Effector memory CD8-positive, alpha-beta T cell (primary cell): ENCODE measurements around the gene WDR7.

Experiments used
- ATAC-seq: fragments of 150-1000 bp; cut with Tn5 transposase; replicated peaks from 2 replicates; pipeline ENCODE4 v1.10.0; 2021; ENCODE audit warnings: mild to moderate bottlenecking, moderate library complexity
- DNase-seq, 3 experiments: peaks; one replicate each; pipeline ENCODE4 v3.0.0; 2021
- H3K27ac Mint-ChIP-seq, 2 donors: one replicate each; pipeline ENCODE4 v1.8.0; 2022; ENCODE audit warnings: mild to moderate bottlenecking in 2 of 2, mixed read lengths in 2 of 2, moderate library complexity in 2 of 2
- H3K27me3 Mint-ChIP-seq, 2 donors: one replicate each; pipeline ENCODE4 v1.8.0; 2022; ENCODE audit warnings: mixed read lengths in 2 of 2
- H3K36me3 Mint-ChIP-seq: one replicate; pipeline ENCODE4 v1.8.0; 2022; ENCODE audit warnings: mild to moderate bottlenecking, moderate library complexity, mixed read lengths; ENCODE audit not compliant: insufficient read depth
- H3K4me1 Mint-ChIP-seq, 2 donors: one replicate each; pipeline ENCODE4 v1.8.0; 2022; ENCODE audit warnings: low read depth in 2 of 2, mixed read lengths in 2 of 2
- H3K4me3 Mint-ChIP-seq, 2 donors: one replicate each; pipeline ENCODE4 v1.8.0; 2022; ENCODE audit warnings: mild to moderate bottlenecking in 2 of 2, mixed read lengths in 2 of 2, moderate library complexity in 2 of 2
- H3K9me3 Mint-ChIP-seq, 2 donors: one replicate each; pipeline ENCODE4 v1.8.0; 2022; ENCODE audit warnings: mixed read lengths in 2 of 2

The WDR7 gene

DNA sequence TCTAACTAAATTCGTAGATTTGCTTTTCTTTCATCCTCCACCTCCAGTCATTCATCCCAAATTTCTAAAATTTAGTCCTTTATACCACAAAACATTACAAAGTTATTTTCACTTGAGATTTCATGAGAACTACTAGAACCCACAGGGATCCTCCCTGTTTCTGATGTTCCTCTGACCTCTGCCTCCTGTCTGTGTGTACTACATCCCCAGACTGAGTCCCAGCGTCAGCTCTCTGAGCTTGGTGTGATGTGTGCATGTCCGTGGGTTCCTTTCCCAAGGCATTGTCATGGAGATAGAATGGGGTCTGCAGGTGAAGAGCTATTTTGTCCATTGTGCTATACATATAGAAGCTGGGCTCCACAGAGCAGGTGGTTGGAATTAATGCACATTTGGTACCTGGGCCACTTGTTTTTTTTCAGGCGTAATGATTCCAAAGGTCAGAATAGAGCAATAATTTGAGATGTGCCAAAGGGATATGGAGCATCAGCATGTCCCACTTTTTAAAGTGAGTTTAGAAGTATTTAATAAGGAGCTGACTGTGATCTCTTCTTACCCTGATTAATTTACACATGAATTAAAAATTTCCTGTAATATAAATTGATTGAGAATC, 344.5 kb downstream of the WDR7 start:
- H3K27me3 Mint-ChIP-seq, result no peaks in the 10 kb centered on the region
- DNase-seq (no peak), ATAC-seq (no peak)
- peaks cover 8% of the 10 kb centered on the region for H3K36me3 Mint-ChIP-seq
- H3K4me1 Mint-ChIP-seq, result peaks cover 0 to 5% of the 10 kb centered on the region in 2 donors
- peaks cover 0 to 2% of the 10 kb centered on the region in 2 donors for H3K9me3 Mint-ChIP-seq
- H3K4me3 Mint-ChIP-seq, result no peak overlapping the region
- no peak overlapping the region for H3K27ac Mint-ChIP-seq

DNA sequence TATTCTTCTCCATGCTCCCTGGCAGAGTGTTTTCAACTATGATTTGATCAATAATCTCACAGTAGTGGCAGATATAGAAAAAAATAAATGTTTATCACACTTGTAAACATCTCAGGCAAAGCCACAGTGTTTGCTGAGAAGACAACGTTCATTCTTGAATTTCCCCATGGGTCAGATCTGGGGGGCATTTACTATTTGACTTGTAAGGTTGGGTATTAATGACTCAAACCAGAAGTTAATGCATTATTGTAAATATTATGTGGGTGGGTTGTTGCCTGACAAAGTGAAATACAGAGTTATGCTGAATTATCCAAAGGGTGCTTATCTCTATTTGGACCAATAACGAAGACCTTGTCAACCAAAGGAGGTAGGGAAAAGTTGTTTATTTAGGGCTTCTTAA, 346.0 kb downstream of the WDR7 start:
- no peak overlapping the region for H3K27ac Mint-ChIP-seq

DNA sequence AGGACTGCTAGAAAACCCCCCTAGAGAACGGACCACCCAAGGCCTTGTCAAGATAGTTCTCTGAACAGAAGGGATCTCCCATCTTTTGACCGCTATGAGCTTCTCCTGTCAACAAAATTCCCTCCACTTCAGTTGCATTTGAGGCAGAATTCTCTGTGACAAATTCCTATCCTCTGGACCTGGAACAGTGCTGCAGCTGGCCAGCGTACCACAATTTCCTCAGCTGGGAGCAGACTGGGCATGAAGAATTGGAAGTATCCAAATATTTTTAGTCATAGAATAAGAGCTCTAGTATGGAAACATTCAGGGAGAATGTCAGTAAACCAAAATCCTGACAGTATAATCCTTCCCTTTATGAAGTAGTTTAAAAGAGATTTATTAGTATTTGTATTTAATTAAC, 348.7 kb downstream of the WDR7 start:
- no peak for DNase-seq
- no peak overlapping the region for H3K4me3 Mint-ChIP-seq
- ATAC-seq, result no peak
- no peaks in the 10 kb centered on the region for H3K9me3 Mint-ChIP-seq
- H3K36me3 Mint-ChIP-seq, result no peaks in the 10 kb centered on the region
- H3K27me3 Mint-ChIP-seq, result no peaks in the 10 kb centered on the region
- H3K27ac Mint-ChIP-seq, result peak overlapping the region in 1 of 2 donors; percentile 20
- H3K4me1 Mint-ChIP-seq, result peaks cover 5 to 16% of the 10 kb centered on the region in 2 donors

More for the DNA sequence above, 346.0 kb downstream of the WDR7 start:
- H3K9me3 Mint-ChIP-seq, result no peaks in the 10 kb centered on the region
- H3K4me3 Mint-ChIP-seq, result no peak overlapping the region
- peaks cover 0 to 7% of the 10 kb centered on the region in 2 donors for H3K4me1 Mint-ChIP-seq
- H3K36me3 Mint-ChIP-seq, result peaks cover 4% of the 10 kb centered on the region
- DNase-seq, result no peak
- no peak for ATAC-seq
- H3K27me3 Mint-ChIP-seq, result no peaks in the 10 kb centered on the region

DNA sequence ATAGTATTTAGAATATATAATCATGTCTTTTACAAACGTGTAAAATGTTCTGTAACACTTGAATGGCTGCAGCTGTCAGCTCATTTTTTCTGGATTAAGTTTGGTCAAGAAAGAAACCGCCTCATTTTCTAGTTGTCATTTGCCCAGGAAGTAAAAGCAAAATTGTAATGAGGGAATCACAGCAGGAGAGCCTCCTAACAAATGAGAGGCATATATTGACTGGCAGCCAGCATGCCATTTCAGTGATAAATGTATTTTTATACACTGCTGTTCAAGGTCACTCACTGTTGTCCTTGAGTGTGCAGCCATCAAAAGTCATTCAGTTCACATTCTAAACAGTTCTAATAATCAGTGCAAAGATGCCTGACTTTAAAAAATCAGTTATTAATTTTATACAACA, 351.5 kb downstream of the WDR7 start:
- Mint-ChIP-seq H3K27me3 (no peaks in the 10 kb centered on the region), H3K9me3 (no peaks in the 10 kb centered on the region), H3K27ac (no peak overlapping the region), H3K4me1 (peaks cover 5 to 16% of the 10 kb centered on the region in 2 donors), H3K4me3 (no peak overlapping the region), H3K36me3 (no peaks in the 10 kb centered on the region)
- DNase-seq, result no peak
- ATAC-seq, result no peak

DNA sequence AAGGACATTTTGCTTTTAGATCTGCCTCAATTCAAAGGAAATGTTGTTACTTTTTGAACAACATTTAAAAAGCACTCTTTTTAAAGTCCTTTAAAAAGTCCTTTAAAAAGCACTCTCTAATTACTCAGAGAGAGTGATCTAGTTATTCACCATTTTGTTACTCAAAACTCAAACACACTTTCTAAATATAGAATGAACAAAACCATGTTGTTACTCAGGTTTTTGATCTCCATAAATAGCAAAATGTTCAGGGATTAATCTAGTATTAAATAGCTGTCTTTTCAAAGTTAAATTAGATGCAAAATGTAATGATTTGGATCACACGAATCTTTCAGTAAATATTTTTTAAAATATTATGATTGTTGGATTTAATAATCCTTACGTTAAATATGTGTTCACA, 352.2 kb downstream of the WDR7 start:
- Mint-ChIP-seq H3K27me3 (no peaks in the 10 kb centered on the region), H3K4me3 (no peak overlapping the region), H3K9me3 (no peaks in the 10 kb centered on the region), H3K36me3 (no peaks in the 10 kb centered on the region), H3K27ac (peak overlapping the region in 1 of 2 donors; percentile 86), H3K4me1 (peaks cover 8 to 22% of the 10 kb centered on the region in 2 donors)
- DNase-seq (no peak), ATAC-seq (no peak)

DNA sequence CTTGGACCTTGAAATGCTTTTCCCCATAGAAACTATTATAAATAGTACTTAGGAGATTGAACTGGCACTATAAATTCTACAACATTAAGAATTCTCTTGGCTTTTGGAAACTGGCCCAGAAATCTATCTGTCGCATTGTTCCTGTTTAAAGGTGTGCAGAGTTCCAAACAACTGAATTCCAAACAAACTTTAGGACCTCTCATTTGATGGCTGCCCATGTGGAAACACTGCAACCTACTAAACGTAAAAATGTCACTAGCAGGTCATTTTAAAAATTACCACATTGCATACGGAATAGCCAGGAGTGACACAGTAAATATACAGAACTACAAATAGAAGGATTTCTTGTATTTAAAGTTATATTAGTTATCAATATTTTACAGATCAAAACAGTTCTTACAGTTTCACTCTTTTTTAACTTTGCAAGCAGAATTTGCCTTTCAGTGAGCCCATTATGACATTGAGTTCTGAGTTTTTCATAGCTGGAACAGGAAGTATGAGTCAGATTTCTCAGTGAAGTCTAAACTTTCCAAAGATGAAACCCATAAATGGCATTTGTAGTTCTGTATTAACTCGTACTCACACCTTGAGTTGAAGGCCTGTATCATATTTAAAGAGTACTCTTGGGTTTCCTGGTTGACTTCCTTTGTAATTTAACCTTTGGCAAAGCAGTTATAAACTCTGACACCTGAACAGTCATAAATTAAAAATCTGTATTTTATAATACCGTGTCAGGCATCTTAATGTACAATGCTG, 353.4 kb downstream of the WDR7 start:
- peak; percentile 54 for ATAC-seq
- H3K27ac Mint-ChIP-seq, result peak overlapping the region; percentile 44 to 86
- peaks cover 8 to 22% of the 10 kb centered on the region in 2 donors for H3K4me1 Mint-ChIP-seq
- H3K36me3 Mint-ChIP-seq, result no peaks in the 10 kb centered on the region
- no peak for DNase-seq
- no peaks in the 10 kb centered on the region for H3K9me3 Mint-ChIP-seq
- H3K4me3 Mint-ChIP-seq, result no peak overlapping the region
- no peaks in the 10 kb centered on the region for H3K27me3 Mint-ChIP-seq

DNA sequence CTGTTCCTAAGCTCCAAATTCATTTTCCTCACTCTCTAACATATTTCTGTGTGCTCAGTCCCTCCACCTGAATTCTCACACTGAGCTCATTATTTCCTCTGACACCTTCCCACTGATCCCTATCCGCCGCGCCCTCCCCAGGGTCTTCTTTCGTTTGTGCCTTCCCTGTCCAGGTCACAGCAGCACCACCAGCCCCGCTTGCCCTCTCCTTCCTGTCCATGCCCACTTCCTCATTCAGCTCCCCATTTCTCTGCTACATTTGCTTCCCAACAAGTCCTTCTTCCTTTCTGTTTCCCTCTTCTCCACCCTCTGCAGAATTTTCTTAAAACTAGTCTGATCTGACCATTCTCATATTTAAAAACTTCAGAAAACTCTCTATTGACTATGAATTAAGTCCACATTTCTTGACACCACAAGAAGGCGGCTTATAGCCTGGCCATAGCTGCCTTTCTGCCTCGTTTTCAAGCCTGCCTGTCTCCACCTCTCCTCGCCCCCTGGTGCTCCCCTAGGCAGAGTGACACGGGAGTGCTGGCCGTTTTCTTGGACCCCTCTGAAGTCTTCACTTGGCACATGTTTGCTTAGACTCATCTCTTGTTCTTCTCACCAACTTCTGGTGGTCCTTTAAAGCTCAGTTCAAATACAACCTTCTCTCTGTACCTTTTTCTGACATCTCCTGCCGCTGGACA, 357.0 kb downstream of the WDR7 start:
- Mint-ChIP-seq H3K4me1 (peaks cover 8 to 15% of the 10 kb centered on the region in 2 donors), H3K4me3 (no peak overlapping the region), H3K27ac (no peak overlapping the region), H3K9me3 (no peaks in the 10 kb centered on the region), H3K27me3 (no peaks in the 10 kb centered on the region), H3K36me3 (no peaks in the 10 kb centered on the region)
- no peak for ATAC-seq
- no peak for DNase-seq

DNA sequence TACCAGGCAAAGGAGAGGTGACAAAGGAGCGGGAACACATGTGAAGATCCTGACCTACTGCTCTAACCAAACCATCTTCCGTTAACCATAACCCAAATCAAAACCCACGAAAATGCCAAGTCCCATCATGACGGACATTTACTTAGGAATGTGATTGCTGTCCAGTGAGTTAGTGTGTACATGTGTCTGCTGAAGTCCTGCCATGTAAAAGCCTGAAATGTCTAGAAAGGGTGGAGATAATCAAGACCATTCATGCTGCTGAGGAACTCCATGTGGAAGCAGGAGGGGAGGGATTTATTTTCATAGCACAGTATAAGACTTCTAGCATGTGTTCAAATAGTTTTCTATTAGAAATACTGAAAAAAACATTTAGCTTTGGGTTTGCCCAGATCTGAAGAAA, 358.7 kb downstream of the WDR7 start:
- no peaks in the 10 kb centered on the region for H3K9me3 Mint-ChIP-seq
- H3K27ac Mint-ChIP-seq, result no peak overlapping the region
- ATAC-seq (no peak), DNase-seq (no peak)
- H3K4me1 Mint-ChIP-seq, result peaks cover 3 to 6% of the 10 kb centered on the region in 2 donors
- H3K4me3 Mint-ChIP-seq, result no peak overlapping the region
- H3K36me3 Mint-ChIP-seq, result peaks cover 4% of the 10 kb centered on the region
- H3K27me3 Mint-ChIP-seq, result no peaks in the 10 kb centered on the region

DNA sequence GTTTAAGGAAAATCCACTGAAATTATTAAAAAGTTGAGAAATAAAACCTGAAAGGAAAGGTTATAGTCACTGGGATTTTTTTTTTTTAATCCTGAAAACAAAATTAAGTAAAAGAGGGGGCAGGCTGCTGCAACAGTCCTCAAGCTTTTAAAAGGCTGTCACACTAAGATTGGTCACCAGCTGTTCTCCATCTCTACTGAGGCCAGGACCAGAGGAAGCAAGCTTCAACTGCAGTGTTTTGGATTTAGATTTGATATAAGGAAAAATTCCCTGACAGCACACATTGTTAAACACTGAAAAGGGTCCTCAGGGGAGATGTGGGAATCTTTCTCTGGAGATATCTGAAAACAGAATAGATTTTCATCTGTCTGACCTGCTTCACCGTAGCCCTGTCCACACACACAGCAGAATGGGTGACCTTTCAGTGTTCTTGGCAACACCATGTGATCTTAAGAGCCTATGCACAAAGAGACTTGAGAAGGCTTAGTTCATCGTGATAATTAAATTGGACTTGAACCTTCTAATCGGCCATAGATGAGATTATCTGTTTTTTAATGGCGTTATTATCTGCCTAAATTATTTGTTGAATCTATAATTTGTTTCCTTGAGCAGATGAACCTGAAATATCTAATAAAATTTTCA, 363.7 kb downstream of the WDR7 start:
- DNase-seq (no peak), ATAC-seq (no peak)
- Mint-ChIP-seq H3K27me3 (no peaks in the 10 kb centered on the region), H3K27ac (peak overlapping the region in 1 of 2 donors; percentile 6), H3K4me3 (no peak overlapping the region), H3K36me3 (peaks cover 4% of the 10 kb centered on the region), H3K4me1 (peaks cover 6 to 12% of the 10 kb centered on the region in 2 donors), H3K9me3 (no peaks in the 10 kb centered on the region)

DNA sequence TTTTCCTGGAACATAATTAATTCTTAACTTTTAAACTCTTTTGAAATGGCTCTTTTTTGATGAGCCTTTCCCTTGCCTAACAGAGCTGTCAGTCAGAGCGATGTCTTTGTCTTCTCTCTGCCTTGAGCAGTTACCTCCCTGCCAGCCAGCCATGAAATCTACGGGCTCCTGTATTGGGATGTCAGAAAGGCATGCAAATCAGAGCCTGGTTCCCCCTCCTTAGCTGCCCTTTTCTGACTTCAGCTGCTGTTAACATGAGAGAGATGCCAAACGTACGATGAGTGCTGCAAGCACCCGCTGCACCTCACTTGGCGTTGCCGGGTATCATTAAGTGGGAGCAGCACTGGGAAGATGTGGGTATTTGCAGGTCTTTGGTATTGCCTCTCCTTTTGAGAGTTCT, 364.3 kb downstream of the WDR7 start:
- Mint-ChIP-seq H3K9me3 (no peaks in the 10 kb centered on the region), H3K36me3 (peaks cover 4% of the 10 kb centered on the region), H3K4me1 (peaks cover 6 to 12% of the 10 kb centered on the region in 2 donors), H3K27me3 (no peaks in the 10 kb centered on the region), H3K27ac (peak overlapping the region in 1 of 2 donors; percentile 6), H3K4me3 (no peak overlapping the region)
- ATAC-seq (no peak), DNase-seq (no peak)

DNA sequence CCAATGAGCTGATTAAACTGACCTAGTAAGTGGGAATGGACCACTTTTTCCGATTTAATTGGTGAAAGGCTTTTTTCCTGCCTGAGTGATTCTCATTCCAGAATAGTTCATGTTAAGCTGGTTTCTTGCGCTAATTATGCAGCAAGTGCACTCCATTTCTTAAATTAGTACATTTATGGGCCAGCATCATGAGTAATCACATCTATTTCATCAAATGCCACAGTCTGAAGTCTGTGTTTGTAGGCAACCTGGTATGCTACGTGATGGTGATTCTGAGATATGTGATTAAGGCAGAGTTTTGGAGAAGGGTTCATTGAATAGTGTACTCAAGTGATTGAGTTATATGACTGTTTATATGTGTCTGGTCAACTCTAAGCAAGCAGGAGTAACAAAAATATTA, 367.7 kb downstream of the WDR7 start:
- no peak for DNase-seq
- no peaks in the 10 kb centered on the region for H3K9me3 Mint-ChIP-seq
- H3K4me1 Mint-ChIP-seq, result peaks cover 8 to 17% of the 10 kb centered on the region in 2 donors
- H3K27me3 Mint-ChIP-seq, result no peaks in the 10 kb centered on the region
- no peak overlapping the region for H3K27ac Mint-ChIP-seq
- no peak overlapping the region for H3K4me3 Mint-ChIP-seq
- ATAC-seq, result no peak
- peaks cover 6% of the 10 kb centered on the region for H3K36me3 Mint-ChIP-seq

DNA sequence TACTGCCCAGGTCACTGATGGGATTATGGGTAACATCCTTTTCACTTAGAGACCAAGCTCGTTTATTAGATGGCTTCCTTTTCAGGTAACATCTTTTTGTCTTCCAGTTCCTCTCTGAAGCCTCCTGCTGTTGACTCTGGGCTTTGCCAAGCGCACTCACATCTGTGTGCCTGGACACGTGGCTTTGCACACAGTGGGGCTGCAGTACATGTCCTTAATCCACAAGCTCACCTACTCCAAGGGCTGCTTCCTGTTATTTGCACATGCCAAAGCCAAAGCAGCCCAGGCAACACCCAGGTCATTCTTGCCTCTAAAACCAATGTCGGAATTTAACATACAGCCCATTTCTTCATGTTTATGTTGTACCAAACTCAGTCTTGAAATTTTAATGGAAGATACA, 371.6 kb downstream of the WDR7 start:
- H3K27ac Mint-ChIP-seq, result peak overlapping the region in 1 of 2 donors; percentile 79
- H3K9me3 Mint-ChIP-seq, result no peaks in the 10 kb centered on the region

DNA sequence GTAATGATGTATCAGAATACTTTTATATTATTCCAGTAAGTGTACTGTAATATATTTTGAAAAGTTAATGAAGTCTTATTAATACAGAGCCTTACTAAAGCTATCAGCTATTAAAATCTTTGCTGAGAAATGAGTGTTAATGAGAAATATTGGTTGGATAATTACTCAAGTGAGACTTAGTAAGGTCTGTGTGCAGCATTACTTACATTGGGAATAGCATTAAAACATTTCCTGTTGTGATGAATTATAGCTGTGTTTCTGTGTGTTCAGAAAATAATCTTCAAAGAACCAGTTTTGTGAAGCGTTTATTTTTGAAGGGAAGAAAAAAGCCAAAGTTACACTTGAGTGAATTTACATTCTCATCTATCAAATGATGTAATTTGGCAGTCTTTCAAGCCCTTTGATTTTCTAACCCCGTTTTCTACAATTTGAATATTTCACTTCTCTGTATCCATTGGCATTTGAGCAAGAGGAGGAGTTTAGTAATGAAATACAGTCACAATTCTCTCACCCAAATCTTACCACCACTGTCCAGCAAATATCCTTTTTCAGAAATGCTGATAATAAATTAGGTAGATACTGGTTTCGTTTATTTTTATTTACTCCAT, 372.2 kb downstream of the WDR7 start:
- Mint-ChIP-seq H3K36me3 (peaks cover 3% of the 10 kb centered on the region), H3K4me3 (no peak overlapping the region), H3K27ac (peak overlapping the region in 1 of 2 donors; percentile 79), H3K27me3 (no peaks in the 10 kb centered on the region), H3K9me3 (no peaks in the 10 kb centered on the region), H3K4me1 (peaks cover 1 to 4% of the 10 kb centered on the region in 2 donors)
- no peak for DNase-seq
- no peak for ATAC-seq

More for the DNA sequence above, 371.6 kb downstream of the WDR7 start:
- Mint-ChIP-seq H3K4me3 (no peak overlapping the region), H3K4me1 (peaks cover 1 to 4% of the 10 kb centered on the region in 2 donors), H3K36me3 (peaks cover 3% of the 10 kb centered on the region), H3K27me3 (no peaks in the 10 kb centered on the region)
- no peak for DNase-seq
- no peak for ATAC-seq
